A549 (cell line): ENCODE results near the gene PIK3CB.

Experiments
- BHLHE40 ChIP-seq: IDR thresholded peaks from 2 replicates; pipeline ENCODE4 v1.6.1; 2012; ENCODE audit warnings: low read depth, low read length, inconsistent platforms
- EP300 ChIP-seq, 2 experiments: fragments of >200 bp; sonication (Bioruptor Twin); formaldehyde crosslinking; IDR thresholded peaks; 2 replicates in 1 of 2; 3 replicates in 1 of 2; pipeline ENCODE4 v1.6.1; 2016 to 2017
- HDAC2 ChIP-seq: fragments of 200-600 bp; sonication (generic); IDR thresholded peaks from 2 replicates; pipeline ENCODE4 v1.6.1; 2016
- HOXA7 ChIP-seq: fragments of 250-450 bp; sonication (Bioruptor Pico); IDR thresholded peaks from 2 replicates; pipeline ENCODE4 v1.5.0; 2020; ENCODE audit warnings: mild to moderate bottlenecking, moderate library complexity
- JUN ChIP-seq, 2 experiments: fragments of >200 bp; sonication (Bioruptor Twin); formaldehyde crosslinking; IDR thresholded peaks; 2 replicates in 1 of 2; 3 replicates in 1 of 2; pipeline ENCODE4 v1.6.1; 2016 to 2017
- KDM5A ChIP-seq: fragments of 200-600 bp; sonication (generic); IDR thresholded peaks from 2 replicates; pipeline ENCODE4 v1.6.1; 2016; ENCODE audit warnings: antibody characterized with exemption, mild to moderate bottlenecking
- NR3C1 ChIP-seq: fragments of >200 bp; sonication (Bioruptor Twin); formaldehyde crosslinking; IDR thresholded peaks from 3 replicates; pipeline ENCODE4 v1.6.1; 2017
- POLR2A ChIP-seq: IDR thresholded peaks from 2 replicates; pipeline ENCODE4 v1.6.1; 2012; ENCODE audit warnings: mild to moderate bottlenecking, low read length
- RCOR1 ChIP-seq: fragments of 150-350 bp; IDR thresholded peaks from 2 replicates; pipeline ENCODE4 v1.6.1; 2014; ENCODE audit warnings: antibody characterized with exemption, low read length, low read depth
- SMC3 ChIP-seq: fragments of >200 bp; sonication (Bioruptor Twin); formaldehyde crosslinking; IDR thresholded peaks from 3 replicates; pipeline ENCODE4 v1.6.1; 2018; ENCODE audit warnings: inconsistent platforms
- SREBF2 ChIP-seq: fragments of 450-650 bp; IDR thresholded peaks from 2 replicates; pipeline ENCODE4 v1.6.1; 2014; ENCODE audit warnings: mild to moderate bottlenecking, moderate library complexity
- TF ChIP-seq, protein P1 (sequence below): IDR thresholded peaks from 2 replicates; pipeline ENCODE4 v1.6.1; 2012
- TF ChIP-seq, protein P2 (sequence below): fragments of >200 bp; sonication (Bioruptor Twin); formaldehyde crosslinking; IDR thresholded peaks from 3 replicates; pipeline ENCODE4 v1.5.1; 2016
- TF ChIP-seq, protein P3 (sequence below): IDR thresholded peaks from 2 replicates; pipeline ENCODE4 v1.6.1; 2012

DNA sequence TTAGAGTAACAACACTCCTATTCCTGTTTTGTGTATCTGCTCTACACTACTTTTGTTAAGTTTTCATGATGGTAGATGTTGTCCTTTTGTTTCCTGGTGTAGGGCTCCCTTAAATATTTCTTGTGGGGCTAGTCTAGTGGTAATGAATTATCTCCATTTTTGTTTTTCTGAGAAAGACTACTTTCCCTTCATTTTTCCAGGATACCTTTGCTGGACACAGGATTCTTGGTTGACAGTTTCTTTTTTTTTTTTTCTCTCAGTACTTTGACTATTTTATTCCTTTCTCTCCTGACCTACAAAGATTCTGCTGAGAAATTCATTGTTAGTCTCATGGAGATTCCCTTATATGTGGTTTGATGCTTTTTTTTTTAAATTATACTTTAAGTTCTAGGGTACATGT is 188.2 kb downstream of the PIK3CB start:
- TF ChIP-seq, protein P1, sequence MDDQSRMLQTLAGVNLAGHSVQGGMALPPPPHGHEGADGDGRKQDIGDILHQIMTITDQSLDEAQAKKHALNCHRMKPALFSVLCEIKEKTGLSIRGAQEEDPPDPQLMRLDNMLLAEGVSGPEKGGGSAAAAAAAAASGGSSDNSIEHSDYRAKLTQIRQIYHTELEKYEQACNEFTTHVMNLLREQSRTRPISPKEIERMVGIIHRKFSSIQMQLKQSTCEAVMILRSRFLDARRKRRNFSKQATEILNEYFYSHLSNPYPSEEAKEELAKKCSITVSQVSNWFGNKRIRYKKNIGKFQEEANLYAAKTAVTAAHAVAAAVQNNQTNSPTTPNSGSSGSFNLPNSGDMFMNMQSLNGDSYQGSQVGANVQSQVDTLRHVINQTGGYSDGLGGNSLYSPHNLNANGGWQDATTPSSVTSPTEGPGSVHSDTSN, result no peak
- TF ChIP-seq, protein P2, sequence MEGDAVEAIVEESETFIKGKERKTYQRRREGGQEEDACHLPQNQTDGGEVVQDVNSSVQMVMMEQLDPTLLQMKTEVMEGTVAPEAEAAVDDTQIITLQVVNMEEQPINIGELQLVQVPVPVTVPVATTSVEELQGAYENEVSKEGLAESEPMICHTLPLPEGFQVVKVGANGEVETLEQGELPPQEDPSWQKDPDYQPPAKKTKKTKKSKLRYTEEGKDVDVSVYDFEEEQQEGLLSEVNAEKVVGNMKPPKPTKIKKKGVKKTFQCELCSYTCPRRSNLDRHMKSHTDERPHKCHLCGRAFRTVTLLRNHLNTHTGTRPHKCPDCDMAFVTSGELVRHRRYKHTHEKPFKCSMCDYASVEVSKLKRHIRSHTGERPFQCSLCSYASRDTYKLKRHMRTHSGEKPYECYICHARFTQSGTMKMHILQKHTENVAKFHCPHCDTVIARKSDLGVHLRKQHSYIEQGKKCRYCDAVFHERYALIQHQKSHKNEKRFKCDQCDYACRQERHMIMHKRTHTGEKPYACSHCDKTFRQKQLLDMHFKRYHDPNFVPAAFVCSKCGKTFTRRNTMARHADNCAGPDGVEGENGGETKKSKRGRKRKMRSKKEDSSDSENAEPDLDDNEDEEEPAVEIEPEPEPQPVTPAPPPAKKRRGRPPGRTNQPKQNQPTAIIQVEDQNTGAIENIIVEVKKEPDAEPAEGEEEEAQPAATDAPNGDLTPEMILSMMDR, result no peak
- TF ChIP-seq, protein P3, sequence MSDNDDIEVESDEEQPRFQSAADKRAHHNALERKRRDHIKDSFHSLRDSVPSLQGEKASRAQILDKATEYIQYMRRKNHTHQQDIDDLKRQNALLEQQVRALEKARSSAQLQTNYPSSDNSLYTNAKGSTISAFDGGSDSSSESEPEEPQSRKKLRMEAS, result no peak
- TF ChIP-seq NR3C1 (no peak), RCOR1 (no peak), KDM5A (no peak), EP300 (IDR thresholded peaks at IDR 0.05) (no peak), POLR2A (no peak), HOXA7 (CRISPR knock-in tag) (no peak), JUN (IDR thresholded peaks at IDR 0.05) (no peak), BHLHE40 (no peak), HDAC2 (no peak), SMC3 (no peak), SREBF2 (no peak)
